WERI-Rb-1 (cell line): ENCODE data around the gene BMP8B.

Experiments
- DNase-seq: peaks from one replicate; pipeline ENCODE4 v3.0.0-alpha.2; 2020
- H3K27ac ChIP-seq: fragments of 250-450 bp; sonication (Bioruptor Pico); 2 replicates; pipeline ENCODE4 v1.5.1; 2020; ENCODE audit warnings: mild to moderate bottlenecking, moderate library complexity
- H3K27me3 ChIP-seq: fragments of 250-450 bp; sonication (Bioruptor Pico); 2 replicates; pipeline ENCODE4 v1.5.1; 2021; ENCODE audit warnings: mild to moderate bottlenecking, low read depth, moderate library complexity; ENCODE audit not compliant: insufficient read depth, severe bottlenecking
- H3K36me3 ChIP-seq: fragments of 250-450 bp; sonication (Bioruptor Pico); 2 replicates; pipeline ENCODE4 v1.5.1; 2020; ENCODE audit warnings: mild to moderate bottlenecking, moderate library complexity
- H3K4me3 ChIP-seq: 2 replicates; pipeline ENCODE4 v1.5.1; 2011; ENCODE audit warnings: low read depth, mild to moderate bottlenecking, control low read depth, low read length
- H3K9me3 ChIP-seq: fragments of 250-450 bp; sonication (Bioruptor Pico); 2 replicates; pipeline ENCODE4 v1.5.1; 2021; ENCODE audit warnings: mild to moderate bottlenecking, moderate library complexity; ENCODE audit not compliant: severe bottlenecking
- TF ChIP-seq, protein P1 (sequence below): IDR thresholded peaks from 2 replicates; pipeline ENCODE4 v1.5.1; 2011; ENCODE audit warnings: low read depth, mild to moderate bottlenecking, control low read depth, inconsistent platforms, low read length

Gene BMP8B

DNA sequence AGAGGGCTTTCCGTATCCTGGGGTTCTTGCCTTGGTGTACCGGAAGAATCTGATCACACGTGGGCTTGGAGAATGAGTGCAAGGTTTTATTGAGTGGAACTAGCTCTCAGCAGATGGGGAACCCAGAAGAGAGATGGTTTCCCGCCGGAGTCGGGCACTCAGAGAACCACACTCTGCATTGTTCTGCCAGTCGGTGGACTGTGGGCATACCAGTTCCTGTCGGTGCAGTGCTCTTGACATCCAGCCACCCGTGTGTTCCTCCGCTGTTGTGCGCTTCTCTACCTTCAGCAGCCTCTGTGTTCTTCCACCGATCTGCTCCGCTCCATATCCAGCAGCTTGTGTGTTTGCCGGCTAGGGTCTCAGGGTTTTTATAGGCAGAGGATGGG is 60.7 kb downstream of the BMP8B start:
- TF ChIP-seq, protein P1, sequence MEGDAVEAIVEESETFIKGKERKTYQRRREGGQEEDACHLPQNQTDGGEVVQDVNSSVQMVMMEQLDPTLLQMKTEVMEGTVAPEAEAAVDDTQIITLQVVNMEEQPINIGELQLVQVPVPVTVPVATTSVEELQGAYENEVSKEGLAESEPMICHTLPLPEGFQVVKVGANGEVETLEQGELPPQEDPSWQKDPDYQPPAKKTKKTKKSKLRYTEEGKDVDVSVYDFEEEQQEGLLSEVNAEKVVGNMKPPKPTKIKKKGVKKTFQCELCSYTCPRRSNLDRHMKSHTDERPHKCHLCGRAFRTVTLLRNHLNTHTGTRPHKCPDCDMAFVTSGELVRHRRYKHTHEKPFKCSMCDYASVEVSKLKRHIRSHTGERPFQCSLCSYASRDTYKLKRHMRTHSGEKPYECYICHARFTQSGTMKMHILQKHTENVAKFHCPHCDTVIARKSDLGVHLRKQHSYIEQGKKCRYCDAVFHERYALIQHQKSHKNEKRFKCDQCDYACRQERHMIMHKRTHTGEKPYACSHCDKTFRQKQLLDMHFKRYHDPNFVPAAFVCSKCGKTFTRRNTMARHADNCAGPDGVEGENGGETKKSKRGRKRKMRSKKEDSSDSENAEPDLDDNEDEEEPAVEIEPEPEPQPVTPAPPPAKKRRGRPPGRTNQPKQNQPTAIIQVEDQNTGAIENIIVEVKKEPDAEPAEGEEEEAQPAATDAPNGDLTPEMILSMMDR = no peak
- Histone ChIP-seq H3K27me3 (no peaks in the 10 kb centered on the region), H3K36me3 (no peaks in the 10 kb centered on the region), H3K27ac (no peak overlapping the region), H3K9me3 (no peaks in the 10 kb centered on the region), H3K4me3 (no peak overlapping the region)
- DNase-seq = no peak

DNA sequence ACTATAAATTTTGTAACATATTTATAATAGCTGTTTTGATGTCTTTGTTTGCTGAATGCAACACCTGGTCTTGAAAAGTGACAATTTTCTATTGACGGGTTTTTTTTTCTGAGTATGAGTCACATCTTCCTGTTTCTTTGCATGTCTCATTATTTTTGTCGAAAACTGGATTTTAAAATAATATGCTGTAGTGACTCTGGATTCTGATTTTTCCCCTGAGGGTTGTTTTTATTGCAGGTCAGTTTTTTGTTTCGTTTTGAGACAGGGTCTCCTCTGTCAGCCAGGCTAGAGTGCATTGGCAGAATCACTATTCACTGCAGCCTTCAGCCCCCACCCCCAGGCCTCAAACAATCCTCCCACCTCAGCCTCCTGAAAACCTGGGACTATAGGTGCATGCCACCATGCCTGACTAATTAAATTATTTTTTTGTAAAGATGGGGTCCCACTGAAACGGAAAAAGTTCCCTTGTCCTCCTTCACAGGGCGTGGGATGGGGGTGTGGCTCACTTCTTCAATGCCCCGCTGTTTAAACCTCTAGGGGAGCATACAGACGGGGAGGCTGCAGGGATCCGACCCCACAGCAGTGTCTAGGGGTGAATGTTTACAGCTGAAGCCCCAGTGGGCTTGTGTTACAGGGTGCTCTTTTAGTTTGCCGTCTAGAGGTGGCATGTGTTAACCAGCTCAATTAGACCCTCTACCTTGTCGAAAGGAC is 61.3 kb downstream of the BMP8B start:
- TF ChIP-seq, protein P1 = no peak
- Histone ChIP-seq H3K4me3 (no peak overlapping the region), H3K27me3 (no peaks in the 10 kb centered on the region), H3K36me3 (no peaks in the 10 kb centered on the region), H3K27ac (no peak overlapping the region), H3K9me3 (no peaks in the 10 kb centered on the region)
- DNase-seq = no peak

DNA sequence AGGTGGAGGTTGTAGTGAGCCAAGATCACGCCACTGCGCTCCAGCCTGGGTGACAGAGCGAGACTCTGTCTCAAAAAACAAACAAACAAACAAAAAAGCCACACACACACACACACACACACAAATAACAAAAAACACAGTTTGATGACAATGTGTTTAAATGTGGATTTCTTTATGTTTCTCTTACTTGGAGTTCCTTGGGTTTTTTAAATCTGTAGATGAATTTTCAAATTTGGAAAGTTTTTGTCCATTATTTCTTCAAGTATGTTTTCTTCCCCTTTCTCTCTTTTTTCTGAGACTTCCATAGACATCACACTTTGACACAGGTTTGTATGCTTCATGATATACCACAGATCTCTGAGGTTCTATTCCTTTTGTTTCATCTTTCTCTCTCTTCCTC is 62.1 kb downstream of the BMP8B start:
- Histone ChIP-seq H3K36me3 (no peaks in the 10 kb centered on the region), H3K27me3 (no peaks in the 10 kb centered on the region), H3K27ac (no peak overlapping the region), H3K9me3 (no peaks in the 10 kb centered on the region), H3K4me3 (no peak overlapping the region)
- TF ChIP-seq, protein P1 = no peak
- no peak for DNase-seq

DNA sequence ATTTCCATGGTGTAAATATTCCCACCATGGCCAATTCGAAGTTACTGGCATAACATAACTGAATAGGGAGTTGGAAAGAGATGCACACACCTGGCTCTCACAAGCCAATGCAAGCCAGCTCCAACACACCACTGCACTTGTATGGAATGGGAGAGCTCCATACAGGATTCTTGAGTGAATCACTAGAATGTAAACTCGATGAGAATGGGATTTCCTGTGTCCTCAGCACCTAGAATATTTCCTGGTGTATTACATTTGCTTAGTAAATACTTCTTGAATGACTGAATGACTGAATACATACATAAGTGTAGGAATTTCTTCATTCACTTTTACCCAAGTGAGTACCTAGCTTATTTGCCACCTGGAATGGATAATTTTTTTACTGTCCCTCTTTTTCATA is 66.2 kb downstream of the BMP8B start:
- TF ChIP-seq, protein P1 = no peak
- no peak for DNase-seq
- Histone ChIP-seq H3K4me3 (no peak overlapping the region), H3K9me3 (no peaks in the 10 kb centered on the region), H3K27me3 (no peaks in the 10 kb centered on the region), H3K36me3 (no peaks in the 10 kb centered on the region), H3K27ac (no peak overlapping the region)

DNA sequence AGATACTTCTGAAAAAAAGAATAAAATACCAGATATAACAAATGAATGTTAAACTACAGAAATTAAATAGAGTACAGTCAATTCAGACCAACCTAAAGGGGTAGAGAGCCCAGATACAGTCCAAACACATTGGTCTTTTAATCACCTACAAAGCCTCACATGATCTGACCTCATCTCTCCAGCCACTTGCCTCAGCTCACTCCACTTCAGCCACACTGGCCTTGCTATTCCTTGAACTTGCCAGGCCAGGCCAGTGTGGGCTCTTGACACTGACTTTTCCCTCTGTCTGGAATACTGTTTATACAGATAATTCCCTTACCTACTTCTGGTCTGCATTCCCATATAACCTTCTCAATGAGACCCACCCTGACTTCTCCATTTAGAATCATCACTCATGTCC is 67.0 kb downstream of the BMP8B start:
- Histone ChIP-seq H3K36me3 (no peaks in the 10 kb centered on the region), H3K27me3 (no peaks in the 10 kb centered on the region), H3K9me3 (no peaks in the 10 kb centered on the region), H3K27ac (no peak overlapping the region), H3K4me3 (no peak overlapping the region)
- DNase-seq = no peak
- TF ChIP-seq, protein P1 = no peak
